DND-41 (cell line): Measurements from ENCODE around the gene UGDH.

Source experiments
- CTCF ChIP-seq: IDR thresholded peaks from 2 replicates; pipeline ENCODE4 v1.5.1; 2012; ENCODE audit warnings: borderline replicate concordance, low read length, moderate library complexity, mild to moderate bottlenecking; ENCODE audit not compliant: poor library complexity, severe bottlenecking; ENCODE audit errors: extremely low read depth
- EZH2 ChIP-seq: IDR thresholded peaks from 3 replicates; pipeline ENCODE4 v1.6.1; 2012; ENCODE audit warnings: borderline replicate concordance, low read depth, mild to moderate bottlenecking, moderate library complexity, low read length, inconsistent platforms; ENCODE audit not compliant: severe bottlenecking

- TF ChIP-seq CTCF (no peak), EZH2 (no peak)
Observed at GRCh38 chr4:39529534-39529933, 2.3 kb upstream of the UGDH start.
